ENCODE measurements around the gene SRSF8.
"Not testable (repeated sequence)": the region's sequence is repeated elsewhere in the genome, so short reads cannot be mapped to it uniquely, and the experiment has no call there.

DNA sequence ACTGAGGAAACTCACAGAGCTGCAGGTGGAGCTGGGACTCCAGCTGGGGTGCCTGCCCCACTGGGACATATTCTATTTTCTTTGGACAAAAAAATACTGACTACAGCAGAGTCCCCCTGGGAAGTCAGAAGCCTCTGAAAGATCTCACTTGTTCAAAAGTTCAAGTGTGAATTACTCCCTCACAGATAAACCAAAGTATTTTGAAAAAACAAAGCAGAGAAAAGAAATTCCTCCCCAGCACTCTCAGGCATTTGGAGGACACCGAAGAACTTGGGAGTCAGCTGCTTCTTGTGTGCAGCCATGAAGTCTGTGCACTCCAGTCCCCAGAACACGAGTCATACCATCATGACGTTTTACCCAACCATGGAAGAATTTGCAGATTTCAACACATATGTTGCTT, 17.6 kb upstream of the SRSF8 start, which contains the start of gene KDM4F:
- TF ChIP-seq, protein P1, sequence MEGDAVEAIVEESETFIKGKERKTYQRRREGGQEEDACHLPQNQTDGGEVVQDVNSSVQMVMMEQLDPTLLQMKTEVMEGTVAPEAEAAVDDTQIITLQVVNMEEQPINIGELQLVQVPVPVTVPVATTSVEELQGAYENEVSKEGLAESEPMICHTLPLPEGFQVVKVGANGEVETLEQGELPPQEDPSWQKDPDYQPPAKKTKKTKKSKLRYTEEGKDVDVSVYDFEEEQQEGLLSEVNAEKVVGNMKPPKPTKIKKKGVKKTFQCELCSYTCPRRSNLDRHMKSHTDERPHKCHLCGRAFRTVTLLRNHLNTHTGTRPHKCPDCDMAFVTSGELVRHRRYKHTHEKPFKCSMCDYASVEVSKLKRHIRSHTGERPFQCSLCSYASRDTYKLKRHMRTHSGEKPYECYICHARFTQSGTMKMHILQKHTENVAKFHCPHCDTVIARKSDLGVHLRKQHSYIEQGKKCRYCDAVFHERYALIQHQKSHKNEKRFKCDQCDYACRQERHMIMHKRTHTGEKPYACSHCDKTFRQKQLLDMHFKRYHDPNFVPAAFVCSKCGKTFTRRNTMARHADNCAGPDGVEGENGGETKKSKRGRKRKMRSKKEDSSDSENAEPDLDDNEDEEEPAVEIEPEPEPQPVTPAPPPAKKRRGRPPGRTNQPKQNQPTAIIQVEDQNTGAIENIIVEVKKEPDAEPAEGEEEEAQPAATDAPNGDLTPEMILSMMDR (conservative IDR thresholded peaks at IDR 0.05 in 1 of 2, IDR thresholded peaks at IDR 0.05 in 1 of 2; ENCODE audit: low read depth in 1 of 2, low read length in 2 of 2) = not testable (repeated sequence)
- not testable (repeated sequence) for TF ChIP-seq EZH2 (IDR thresholded peaks at IDR 0.05; ENCODE audit: low read length, missing control alignments)
